NT2/D1 (cell line): Measurements from ENCODE around the gene CEMP1.

ENCODE experiments used
- SUZ12 ChIP-seq: IDR thresholded peaks from 2 replicates; pipeline ENCODE4 v1.6.1; 2011; ENCODE audit not compliant: insufficient read length, insufficient read depth; ENCODE audit errors: extremely low read depth
- YY1 ChIP-seq: IDR thresholded peaks from 2 replicates; pipeline ENCODE4 v1.6.1; 2011; ENCODE audit not compliant: insufficient read length, insufficient read depth
- ZNF274 ChIP-seq: IDR thresholded peaks from 2 replicates; pipeline ENCODE4 v1.6.1; 2011; ENCODE audit warnings: mild to moderate bottlenecking, low read depth, low read length

DNA sequence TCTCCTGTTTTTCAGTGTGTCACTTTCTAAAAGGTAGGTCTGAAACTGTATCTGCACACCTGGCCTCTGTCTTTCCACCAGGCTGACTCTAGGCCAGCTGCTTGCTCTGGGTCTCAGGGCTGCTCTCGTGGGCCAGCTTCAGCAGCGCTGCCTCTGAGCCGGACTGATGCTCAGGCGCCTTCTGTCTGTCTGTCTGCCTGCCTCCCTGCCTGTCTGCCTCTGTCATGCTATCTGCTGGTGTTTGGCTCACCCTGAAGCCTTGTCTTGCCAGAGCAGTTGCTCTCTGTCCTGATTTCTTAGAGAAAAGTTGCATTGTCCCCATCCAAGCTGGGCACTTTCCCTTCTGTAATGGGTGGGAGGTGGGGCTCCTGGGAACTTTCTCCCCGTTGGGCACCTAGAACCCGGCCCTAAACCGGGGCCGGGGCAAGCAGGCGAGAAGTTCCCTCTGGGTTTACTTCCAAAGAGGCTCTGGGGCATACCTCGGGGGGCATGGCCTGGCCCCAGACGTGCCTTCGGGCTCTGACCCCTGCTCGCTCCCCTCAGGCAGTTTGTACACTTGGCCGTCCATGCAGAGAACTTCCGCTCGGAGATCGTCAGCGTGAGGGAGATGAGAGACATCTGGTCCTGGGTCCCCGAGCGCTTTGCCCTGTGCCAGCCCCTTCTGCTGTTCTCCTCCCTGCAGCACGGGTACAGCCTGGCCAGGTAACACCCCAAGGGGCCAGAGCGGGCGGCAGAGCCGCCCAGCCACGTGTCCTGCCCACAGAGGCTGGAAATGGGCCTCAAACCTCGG, 33.3 kb downstream of the CEMP1 start:
- TF ChIP-seq ZNF274: no peak
- TF ChIP-seq SUZ12: no peak
- no peak for TF ChIP-seq YY1
